Measurements from ENCODE around the gene RNASEL. TPM values are rescaled to one million over a fixed set of nuclear protein-coding genes. Genes with fewer than 3 reads are reported as not detected.

Gene RNASEL
- total and polyA plus RNA-seq, 9 of the 15 experiments (the other 6 are each of a cell fraction or from before 2014, with no cell fraction given), result 4.3 to 11.1 (median 7.2) TPM

DNA sequence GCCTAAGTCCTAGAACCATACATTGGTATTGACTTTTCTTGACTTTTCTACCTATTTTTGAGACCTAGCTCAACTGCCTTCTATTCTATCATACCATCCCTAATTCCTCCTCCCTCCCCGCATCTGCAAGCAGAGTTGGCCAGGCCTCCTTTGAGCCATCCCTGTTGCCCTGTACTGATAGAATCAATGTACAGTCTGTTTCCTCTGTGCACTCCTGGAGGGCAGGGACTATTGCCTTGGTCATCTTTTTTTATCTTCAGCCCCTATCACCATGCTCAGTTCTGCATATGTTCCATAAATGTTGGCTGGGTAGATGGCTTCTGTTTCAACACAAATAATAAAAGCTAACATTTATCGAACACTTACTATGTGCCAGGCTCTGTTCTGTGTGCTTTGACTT lies 19.2 kb upstream of the RNASEL start:
- ChIA-PET POLR2A (no interaction called here), CTCF (ENCODE audit: low intra/inter-chr PET ratio) (no interaction called here)
- Histone ChIP-seq H2AFZ (ENCODE audit: low read depth, low read length) (no peak overlapping the region), H3K9me1 (ENCODE audit: control insufficient read depth, insufficient read depth, low read length) (no peaks in the 10 kb centered on the region), H3K36me3 (ENCODE audit: control insufficient read depth, insufficient read depth, low read length) (no peaks in the 10 kb centered on the region), H3K27me3 (ENCODE audit: control insufficient read depth in 2 of 2, insufficient read depth in 2 of 2, low read length in 2 of 2) (peaks cover 23 to 51% of the 10 kb centered on the region in 2 experiments; a peak in 4 of 5 replicates), H3K4me1 (replicated peaks in 1 of 2; ENCODE audit: control insufficient read depth in 2 of 2, insufficient read depth in 2 of 2, low read length in 2 of 2) (peaks cover 11 to 12% of the 10 kb centered on the region in 2 experiments; a peak in 4 of 5 replicates), H4K20me1 (replicated peaks; ENCODE audit: control insufficient read depth, insufficient read depth, low read length) (no peaks in the 10 kb centered on the region), H3K4me3 (no peak overlapping the region), H3K79me2 (ENCODE audit: control insufficient read depth, insufficient read depth, low read length) (no peaks in the 10 kb centered on the region), H3K4me2 (ENCODE audit: insufficient read depth, low read length) (no peak overlapping the region), H3K9me3 (replicated peaks; ENCODE audit: control insufficient read depth, insufficient read depth, low read depth, low read length) (no peaks in the 10 kb centered on the region), H3K9ac (ENCODE audit: insufficient read depth in 1 of 2, low read depth in 2 of 2, low read length in 2 of 2) (no peak overlapping the region), H3K27ac (ENCODE audit: extremely low read depth, low read depth, low read length) (no peak overlapping the region)
- BruUV-seq (replicated peaks), result no TSS peak
- in situ Hi-C loops (cut with MboI) (no loop called here), intact Hi-C loops (cut with micrococcal nuclease) (no loop called here)
- 2% methylated on average over 2 of the region's 2 CpGs for WGBS (ENCODE audit: insufficient coverage, low coverage, missing lambda C conversion rate)
- ATAC-seq, result no peak
- FAIRE-seq, result no peak
- TF ChIP-seq, protein P1, sequence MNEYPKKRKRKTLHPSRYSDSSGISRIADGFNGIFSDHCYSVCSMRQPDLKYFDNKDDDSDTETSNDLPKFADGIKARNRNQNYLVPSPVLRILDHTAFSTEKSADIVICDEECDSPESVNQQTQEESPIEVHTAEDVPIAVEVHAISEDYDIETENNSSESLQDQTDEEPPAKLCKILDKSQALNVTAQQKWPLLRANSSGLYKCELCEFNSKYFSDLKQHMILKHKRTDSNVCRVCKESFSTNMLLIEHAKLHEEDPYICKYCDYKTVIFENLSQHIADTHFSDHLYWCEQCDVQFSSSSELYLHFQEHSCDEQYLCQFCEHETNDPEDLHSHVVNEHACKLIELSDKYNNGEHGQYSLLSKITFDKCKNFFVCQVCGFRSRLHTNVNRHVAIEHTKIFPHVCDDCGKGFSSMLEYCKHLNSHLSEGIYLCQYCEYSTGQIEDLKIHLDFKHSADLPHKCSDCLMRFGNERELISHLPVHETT (CRISPR knock-in tag; conservative IDR thresholded peaks at IDR 0.05 in 1 of 2, IDR thresholded peaks at IDR 0.05 in 1 of 2), result peak in 1 of 2 experiments; percentile 43; a peak in 1 of 4 replicates
- TF ChIP-seq, protein P2, sequence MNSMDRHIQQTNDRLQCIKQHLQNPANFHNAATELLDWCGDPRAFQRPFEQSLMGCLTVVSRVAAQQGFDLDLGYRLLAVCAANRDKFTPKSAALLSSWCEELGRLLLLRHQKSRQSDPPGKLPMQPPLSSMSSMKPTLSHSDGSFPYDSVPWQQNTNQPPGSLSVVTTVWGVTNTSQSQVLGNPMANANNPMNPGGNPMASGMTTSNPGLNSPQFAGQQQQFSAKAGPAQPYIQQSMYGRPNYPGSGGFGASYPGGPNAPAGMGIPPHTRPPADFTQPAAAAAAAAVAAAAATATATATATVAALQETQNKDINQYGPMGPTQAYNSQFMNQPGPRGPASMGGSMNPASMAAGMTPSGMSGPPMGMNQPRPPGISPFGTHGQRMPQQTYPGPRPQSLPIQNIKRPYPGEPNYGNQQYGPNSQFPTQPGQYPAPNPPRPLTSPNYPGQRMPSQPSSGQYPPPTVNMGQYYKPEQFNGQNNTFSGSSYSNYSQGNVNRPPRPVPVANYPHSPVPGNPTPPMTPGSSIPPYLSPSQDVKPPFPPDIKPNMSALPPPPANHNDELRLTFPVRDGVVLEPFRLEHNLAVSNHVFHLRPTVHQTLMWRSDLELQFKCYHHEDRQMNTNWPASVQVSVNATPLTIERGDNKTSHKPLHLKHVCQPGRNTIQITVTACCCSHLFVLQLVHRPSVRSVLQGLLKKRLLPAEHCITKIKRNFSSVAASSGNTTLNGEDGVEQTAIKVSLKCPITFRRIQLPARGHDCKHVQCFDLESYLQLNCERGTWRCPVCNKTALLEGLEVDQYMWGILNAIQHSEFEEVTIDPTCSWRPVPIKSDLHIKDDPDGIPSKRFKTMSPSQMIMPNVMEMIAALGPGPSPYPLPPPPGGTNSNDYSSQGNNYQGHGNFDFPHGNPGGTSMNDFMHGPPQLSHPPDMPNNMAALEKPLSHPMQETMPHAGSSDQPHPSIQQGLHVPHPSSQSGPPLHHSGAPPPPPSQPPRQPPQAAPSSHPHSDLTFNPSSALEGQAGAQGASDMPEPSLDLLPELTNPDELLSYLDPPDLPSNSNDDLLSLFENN (IDR thresholded peaks at IDR 0.05; ENCODE audit: low read depth in 2 of 2, low read length in 2 of 2), result no peak
- no peak for DNase-seq (ENCODE audit: extremely low read depth in 1 of 4, low spot score in 3 of 4)

Data from K562 (cell line).